Stimulated activated CD4-positive, alpha-beta T cell treated with anti-CD3 and anti-CD28 coated beads, Interleukin-4, amount 100 ng/mL, for 1 hour (primary cell): Measurements from ENCODE around the gene AP1S1.
A peak's percentile ranks its signal among the peaks of the same experiment; 100 is the strongest.
"Not testable (repeated sequence)": the region's sequence is repeated elsewhere in the genome, so short reads cannot be mapped to it uniquely, and the experiment has no call there.

Source experiments
- DNase-seq: peaks from one replicate; pipeline ENCODE4 v3.0.0-alpha.2; 2020

Gene AP1S1

DNA sequence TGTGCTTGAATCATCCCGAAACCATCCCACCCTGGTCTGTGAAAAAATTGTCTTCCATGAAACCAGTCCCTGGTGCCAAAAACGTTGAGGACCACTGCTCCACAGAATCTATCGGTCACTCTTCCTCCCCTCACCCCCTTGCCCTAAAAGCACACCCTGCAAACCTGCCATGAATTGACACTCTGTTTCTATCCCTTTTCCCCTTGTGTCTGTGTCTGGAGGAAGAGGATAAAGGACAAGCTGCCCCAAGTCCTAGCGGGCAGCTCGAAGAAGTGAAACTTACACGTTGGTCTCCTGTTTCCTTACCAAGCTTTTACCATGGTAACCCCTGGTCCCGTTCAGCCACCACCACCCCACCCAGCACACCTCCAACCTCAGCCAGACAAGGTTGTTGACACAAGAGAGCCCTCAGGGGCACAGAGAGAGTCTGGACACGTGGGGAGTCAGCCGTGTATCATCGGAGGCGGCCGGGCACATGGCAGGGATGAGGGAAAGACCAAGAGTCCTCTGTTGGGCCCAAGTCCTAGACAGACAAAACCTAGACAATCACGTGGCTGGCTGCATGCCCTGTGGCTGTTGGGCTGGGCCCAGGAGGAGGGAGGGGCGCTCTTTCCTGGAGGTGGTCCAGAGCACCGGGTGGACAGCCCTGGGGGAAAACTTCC is 28.2 kb upstream of the AP1S1 start:
- no peak for DNase-seq

DNA sequence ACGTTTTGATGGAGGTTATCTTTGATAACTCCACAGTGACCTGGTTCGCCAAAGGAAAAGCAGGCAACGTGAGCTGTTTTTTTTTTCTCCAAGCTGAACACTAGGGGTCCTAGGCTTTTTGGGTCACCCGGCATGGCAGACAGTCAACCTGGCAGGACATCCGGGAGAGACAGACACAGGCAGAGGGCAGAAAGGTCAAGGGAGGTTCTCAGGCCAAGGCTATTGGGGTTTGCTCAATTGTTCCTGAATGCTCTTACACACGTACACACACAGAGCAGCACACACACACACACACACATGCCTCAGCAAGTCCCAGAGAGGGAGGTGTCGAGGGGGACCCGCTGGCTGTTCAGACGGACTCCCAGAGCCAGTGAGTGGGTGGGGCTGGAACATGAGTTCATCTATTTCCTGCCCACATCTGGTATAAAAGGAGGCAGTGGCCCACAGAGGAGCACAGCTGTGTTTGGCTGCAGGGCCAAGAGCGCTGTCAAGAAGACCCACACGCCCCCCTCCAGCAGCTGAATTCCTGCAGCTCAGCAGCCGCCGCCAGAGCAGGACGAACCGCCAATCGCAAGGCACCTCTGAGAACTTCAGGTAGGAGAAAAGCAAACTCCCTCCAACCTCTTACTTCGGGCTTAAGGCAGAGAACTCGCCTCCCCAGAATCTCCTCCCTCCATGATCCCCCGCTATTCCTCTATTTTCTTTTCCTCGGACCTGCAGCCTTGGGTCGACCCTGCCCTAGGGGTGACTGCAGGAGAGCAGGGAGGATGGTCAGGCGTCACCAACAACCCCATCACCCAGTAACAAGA is 27.4 kb upstream of the AP1S1 start, which contains the start of gene SERPINE1:
Gene SERPINE1, plus strand, starts transcription at position 454 of the 809 bp plus-strand sequence. CDS start 1,290 bp downstream, outside the sequence.
- DNase-seq, result peak; percentile 9

DNA sequence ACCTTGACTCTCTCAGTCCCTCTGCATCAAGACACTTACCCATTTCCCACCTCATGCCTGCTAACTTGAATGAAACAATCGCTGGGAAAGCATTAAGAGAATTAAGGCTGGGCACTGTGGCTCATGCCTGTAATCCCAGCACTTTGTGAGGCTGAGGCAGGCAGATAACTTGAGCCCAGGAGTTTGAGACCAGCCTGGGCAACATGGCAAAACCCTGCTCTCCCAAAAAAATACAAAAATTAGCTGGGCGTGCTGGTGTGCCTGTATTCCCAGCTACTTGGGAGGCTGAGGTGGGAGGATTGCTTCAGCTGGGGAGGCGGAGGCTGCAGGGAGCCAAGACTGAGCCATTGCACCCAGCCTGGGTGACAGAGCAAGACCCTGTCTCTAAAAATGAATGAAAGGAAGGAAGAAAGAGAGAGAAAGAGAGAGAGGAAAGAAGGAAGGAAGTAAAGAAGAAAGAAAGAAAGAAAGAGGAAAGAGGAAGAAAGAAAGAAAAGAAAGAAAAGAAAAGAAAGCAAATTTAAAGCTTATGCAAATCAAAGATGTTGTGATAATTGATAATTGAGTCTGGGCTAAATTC is 26.7 kb upstream of the AP1S1 start:
- no peak for DNase-seq

DNA sequence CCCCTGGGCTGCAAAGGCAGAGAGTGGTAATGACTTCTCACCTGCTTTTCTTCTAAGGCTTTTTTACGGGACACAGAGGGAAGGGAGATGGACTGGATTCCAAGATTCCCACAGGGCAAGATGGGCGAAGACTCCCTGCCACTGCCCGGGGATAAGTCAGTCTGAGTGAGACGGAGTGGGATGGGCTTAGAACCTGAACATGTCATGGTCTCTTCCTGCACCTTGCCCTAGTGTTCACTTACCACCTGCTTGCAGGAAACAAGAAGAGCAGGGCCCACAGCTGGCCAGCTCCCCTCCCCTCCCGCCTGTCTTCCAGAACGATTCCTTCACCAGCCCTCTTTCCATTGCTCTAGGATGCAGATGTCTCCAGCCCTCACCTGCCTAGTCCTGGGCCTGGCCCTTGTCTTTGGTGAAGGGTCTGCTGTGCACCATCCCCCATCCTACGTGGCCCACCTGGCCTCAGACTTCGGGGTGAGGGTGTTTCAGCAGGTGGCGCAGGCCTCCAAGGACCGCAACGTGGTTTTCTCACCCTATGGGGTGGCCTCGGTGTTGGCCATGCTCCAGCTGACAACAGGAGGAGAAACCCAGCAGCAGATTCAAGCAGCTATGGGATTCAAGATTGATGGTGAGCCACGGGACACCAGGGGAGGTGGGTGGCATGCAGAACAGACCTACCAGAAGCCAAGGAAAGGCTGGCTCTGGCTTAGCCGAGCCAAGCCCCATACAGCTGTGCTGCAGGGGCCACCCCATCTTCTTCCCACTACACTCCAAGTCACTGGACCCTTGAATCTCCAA is 26.0 kb upstream of the AP1S1 start:
- no peak for DNase-seq

DNA sequence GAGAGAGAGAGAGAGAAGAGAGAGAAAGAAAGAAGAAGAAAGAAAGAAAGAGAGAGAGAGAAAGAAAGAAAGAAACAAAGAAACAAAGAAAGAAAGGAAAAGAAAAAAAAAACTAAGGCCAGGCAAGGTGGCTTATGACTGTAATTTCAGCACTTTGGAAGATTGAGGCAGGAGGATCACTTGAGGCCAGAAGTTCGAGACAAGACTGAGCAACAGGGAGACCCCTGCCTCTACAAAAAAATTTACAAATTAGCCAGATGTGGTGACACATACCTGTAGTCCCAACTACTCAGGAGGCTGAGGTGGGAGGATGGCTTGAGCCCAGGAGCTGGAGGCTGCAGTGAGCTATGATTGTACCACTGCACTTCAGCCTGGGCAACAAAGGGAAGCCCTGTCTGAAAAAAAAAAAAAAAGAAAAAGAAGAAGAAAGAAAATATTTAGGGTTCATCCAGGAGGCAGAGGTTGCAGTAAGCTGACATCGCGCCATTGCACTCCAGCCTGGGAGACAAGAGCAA is 24.6 kb upstream of the AP1S1 start:
- DNase-seq, result no peak

DNA sequence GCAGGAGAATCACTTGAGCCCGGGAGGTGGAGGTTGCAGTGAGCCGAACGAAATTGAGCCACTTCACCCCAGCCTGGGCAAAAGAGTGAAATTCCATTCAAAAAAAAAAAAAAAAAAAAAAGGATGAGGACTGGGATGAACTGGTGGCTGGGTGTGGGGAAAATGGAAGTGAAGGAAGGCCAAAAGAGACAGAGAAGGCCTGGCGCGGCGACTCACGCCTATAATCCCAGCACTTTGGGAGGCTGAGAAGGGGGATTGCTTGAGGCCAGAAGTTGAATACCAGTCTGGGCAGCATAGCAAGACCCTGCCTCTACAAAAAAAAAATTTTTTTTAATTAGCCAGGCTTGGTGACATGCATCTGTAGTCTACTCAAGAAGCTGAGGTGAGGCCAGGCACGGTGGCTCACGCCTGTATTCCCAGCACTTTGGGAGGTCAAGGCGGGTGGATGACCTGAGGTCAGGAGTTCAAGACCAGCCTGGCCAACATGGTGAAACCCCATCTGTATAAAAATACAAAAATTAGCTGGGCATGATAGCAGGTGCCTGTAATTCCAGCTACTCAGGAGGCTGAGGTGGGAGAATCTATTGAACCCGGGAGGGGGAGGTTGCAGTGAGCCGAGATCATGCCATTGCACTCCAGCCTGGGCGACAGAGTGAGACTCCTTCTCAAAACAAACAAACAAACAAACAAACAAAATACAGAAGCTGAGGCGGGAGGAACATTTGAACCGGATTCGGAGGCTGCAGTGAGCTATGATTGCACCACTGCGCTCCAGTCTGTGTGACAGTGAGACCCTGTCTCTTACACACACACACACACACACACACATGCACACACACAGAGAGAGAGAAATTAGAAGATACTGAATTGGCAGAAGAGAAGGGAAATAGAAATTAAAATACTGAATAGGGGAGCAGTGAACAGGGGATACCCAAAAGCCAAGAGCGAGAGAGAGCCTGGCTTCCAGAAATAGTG is 21.4 kb upstream of the AP1S1 start:
- DNase-seq, result not testable (repeated sequence)

DNA sequence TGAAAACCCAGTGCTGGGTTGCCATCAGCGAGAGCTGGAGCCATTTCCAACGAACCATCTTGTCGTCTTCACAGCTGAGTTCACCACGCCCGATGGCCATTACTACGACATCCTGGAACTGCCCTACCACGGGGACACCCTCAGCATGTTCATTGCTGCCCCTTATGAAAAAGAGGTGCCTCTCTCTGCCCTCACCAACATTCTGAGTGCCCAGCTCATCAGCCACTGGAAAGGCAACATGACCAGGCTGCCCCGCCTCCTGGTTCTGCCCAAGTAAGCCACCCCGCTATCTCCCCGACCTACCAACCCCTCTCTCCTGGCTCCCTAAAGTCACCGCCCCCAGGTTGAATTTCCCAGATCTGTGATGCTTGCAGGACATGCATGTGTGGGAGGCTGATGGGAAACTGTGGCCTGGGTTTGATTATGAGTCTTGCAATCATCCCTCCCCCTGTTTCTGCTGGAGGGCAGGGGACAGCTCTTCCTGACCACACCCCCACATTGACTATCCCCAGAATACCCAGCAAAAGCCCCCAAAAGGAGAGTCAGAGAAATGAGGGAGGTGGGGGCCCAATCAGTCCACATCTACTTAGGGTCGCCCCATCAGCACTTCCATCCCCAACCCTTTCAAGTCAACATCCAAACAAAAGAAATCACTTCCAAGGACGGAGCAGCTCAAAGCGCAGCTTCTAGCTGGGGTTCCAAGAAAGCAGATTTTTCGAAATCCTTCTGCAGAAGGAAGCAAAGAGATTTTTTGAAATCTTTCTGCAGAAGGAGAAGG is 20.5 kb upstream of the AP1S1 start:
- no peak for DNase-seq

DNA sequence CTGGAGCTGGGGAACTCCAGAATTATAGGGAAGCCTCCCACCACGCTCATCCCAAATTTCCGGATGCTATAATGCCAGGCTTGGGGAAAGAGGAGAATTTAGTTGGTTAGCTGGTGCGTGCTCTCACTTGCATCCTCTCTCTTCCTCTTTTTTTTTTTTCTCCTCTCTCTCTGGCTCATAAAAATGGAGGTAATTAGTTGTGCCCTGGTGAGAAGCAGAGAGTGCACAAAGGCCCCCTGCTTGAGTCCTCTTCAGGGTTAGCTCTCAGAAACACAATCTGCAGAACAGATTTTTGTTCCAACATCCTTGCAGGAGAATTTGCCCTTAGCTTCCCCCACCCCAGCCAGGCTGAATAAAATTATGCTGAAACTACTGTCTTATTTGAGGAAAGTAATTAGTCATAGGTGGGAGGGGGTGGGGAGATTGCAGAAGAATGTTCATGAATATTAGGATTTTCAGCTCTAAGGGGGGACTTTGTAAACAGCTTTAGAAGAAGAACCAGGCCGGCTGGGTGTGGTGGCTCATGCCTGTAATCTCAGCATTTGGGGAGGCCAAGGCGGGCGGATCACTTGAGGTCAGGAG is 19.8 kb upstream of the AP1S1 start:
- DNase-seq, result no peak

DNA sequence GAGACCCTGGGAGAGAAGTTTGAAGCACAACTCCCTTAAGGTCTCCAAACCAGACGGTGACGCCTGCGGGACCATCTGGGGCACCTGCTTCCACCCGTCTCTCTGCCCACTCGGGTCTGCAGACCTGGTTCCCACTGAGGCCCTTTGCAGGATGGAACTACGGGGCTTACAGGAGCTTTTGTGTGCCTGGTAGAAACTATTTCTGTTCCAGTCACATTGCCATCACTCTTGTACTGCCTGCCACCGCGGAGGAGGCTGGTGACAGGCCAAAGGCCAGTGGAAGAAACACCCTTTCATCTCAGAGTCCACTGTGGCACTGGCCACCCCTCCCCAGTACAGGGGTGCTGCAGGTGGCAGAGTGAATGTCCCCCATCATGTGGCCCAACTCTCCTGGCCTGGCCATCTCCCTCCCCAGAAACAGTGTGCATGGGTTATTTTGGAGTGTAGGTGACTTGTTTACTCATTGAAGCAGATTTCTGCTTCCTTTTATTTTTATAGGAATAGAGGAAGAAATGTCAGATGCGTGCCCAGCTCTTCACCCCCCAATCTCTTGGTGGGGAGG is 16.5 kb upstream of the AP1S1 start:
- no peak for DNase-seq

DNA sequence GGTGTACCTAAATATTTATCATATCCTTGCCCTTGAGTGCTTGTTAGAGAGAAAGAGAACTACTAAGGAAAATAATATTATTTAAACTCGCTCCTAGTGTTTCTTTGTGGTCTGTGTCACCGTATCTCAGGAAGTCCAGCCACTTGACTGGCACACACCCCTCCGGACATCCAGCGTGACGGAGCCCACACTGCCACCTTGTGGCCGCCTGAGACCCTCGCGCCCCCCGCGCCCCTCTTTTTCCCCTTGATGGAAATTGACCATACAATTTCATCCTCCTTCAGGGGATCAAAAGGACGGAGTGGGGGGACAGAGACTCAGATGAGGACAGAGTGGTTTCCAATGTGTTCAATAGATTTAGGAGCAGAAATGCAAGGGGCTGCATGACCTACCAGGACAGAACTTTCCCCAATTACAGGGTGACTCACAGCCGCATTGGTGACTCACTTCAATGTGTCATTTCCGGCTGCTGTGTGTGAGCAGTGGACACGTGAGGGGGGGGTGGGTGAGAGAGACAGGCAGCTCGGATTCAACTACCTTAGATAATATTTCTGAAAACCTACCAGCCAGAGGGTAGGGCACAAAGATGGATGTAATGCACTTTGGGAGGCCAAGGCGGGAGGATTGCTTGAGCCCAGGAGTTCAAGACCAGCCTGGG is 15.9 kb upstream of the AP1S1 start:
- DNase-seq, result peak; percentile 84

DNA sequence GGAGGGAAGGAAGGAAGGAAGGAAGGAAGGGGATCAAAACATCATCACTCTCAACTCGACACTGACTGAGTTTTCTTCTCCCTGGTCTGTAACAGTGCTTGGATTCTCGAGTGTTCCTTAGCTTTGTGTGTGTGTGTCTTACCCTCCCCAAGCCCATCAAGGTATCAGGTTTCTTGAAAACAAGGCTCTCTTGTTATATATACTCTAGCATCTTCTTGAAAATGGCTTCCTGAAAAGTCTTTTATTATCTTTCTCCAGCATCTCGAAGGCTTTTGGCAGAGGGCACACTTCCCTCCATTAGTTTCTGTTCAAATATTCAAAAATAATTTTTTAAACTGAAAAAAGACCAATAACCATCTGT is 14.0 kb upstream of the AP1S1 start:
- no peak for DNase-seq

DNA sequence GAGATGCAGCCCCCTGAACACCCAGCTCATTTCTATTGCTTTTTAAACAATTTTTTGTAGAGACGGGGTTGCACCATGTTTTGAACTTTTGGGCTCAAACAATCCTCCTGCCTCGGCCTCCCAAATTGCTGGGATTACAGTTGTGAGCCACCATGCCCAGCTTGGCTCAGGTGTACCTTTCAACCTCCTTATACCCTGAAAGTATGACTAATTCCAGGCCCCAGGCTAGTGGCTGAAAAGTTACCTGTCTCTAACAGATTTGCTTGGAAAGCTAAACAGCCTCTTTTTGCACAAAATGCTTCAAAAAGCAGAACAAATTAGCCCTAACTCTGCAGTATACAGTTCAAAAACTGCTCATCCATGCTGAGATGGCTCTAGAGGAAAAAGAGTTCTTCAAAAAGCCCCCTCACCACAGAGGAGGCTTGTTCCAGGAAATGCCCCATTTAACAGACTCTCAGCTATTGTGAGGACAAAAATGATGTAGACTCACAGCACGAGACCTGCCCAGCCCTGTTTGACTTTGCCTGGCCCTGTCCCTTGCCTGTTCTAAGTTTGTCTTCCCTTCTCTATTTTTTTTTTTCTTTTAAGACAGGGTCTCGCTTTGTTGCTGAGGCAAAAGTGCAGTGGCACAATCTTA is 13.4 kb upstream of the AP1S1 start:
- DNase-seq, result no peak

DNA sequence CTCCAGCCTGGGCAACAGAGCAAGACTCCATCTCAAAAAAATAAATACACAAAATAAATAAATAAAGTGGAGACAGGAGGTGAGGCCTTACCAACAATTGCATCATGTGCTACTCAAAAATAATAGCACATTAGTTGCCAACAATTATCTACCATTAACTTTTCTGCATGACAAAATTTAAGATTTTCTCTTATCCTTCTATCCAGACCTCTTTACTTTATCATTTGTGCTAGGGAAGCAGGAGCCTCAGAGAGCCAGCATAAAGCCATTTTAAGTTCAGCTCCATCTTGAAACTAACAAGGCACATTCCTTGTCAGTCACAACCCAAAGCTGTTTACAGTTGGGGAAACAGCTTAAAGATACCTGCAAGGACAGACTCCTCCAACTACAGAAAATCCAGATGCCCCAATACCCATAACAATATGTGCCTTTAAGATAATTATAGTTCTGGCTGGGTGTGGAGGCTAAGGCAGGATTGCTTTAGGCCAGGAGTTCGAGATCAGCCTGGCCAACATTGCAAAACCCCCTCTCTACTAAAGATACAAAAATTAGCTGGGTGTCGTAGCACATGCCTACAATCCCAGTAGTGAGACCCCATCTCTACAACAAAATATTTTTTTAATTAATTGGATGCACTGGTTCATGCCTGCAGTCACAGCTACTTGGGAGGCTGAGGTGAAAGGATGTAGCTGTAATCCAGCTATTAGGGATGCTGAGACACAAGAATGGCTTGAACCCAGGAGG is 2.2 kb upstream of the AP1S1 start:
- DNase-seq, result no peak

DNA sequence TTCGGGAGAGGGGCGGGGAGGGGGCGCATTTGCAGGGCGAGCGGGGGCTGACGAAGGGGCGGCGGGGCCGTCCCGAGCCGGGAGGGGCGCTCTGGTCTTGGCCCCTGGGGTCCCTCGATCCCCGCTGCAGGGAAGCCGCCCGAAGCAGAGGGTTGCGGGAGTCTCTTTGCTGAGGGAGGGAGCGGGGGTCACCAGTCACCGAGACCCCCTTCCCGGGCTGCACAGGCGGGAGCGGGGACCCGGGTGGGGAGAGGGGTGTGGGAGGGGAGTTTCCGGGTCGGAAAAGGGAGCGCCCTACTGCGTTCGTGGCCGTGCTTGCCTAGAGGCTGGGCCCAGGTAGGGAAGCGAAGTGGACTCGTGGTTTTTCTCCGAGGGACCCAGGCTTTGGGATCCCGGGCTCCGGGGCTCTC is 422 bp downstream of the AP1S1 start:
- DNase-seq, result no peak

DNA sequence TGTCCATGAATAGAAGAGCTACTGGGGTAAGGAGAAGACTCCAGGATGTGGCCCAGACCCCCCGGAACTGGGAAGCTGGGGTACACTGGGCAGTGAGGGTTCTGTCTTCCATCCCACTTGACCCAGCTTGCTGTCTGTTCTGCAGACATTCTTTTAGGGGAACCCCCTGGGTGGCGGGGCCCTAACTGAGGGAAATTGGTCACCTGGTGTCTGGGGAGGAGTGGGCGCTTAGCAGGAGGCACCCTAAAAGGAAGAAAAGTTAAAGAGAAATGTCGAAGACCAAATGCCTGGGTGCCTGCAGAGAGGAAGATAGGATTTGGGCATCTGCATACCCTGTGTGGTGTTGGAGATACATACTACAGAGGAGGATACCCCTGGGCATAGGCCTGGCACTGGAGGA is 1.0 kb downstream of the AP1S1 start:
- DNase-seq, result no peak

DNA sequence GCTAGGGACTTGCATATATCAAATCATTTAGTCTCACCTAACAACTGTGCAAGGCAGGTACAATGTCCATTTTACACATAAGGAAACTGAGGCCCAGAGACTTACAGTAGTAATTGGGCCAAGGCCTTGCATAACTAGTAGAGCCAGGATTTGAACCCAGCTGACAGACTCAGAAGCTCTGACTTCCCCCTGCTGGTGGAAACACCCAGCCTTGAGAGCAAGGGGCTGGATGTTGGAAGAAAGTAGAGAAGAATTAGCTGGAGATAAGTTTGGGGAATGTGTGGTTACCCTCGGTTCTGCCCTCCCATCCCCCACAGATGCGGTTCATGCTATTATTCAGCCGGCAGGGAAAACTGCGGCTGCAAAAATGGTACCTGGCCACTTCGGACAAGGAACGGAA is 2.0 kb downstream of the AP1S1 start:
- DNase-seq, result no peak

DNA sequence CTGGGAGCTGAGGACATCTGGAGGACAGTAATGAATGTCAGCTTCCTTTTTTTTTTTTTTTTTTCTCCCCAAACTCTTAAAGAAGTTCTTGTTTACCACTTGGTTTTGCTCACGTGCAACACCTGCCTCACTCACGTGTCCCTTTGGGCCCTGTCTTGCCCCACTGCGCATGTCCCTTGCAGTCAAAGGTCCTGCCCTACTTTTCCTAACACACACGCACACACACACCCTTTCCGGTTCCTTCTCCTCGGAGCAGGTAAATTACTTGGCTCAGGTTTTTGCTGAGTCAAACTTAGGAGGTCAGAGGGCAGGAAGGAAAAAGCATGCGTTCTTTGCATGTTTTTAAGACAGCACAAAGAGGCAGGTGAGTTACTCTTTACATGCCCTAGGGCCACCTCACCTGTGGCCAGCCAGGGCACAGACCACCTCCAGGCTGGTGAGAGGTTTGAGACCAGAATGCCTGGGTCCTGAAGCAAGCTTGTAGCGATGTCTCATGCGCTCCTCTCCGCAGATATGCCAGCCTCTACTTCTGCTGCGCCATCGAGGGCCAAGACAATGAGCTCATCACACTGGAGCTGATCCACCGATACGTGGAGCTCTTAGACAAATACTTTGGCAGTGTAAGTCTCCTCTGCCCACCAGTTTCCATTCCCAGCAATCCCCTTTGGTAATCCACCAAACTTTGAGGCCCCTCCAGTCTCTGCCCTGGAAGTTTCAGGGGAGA is 2.8 kb downstream of the AP1S1 start:
- DNase-seq, result no peak
